H9 (cell line): ENCODE data around the gene GCNT2. TPM values are rescaled to one million over a fixed set of nuclear protein-coding genes. Genes with fewer than 3 reads are reported as not detected.
A peak's percentile ranks its signal among the peaks of the same experiment; 100 is the strongest.

Source experiments
- DNase-seq: peaks from one replicate; pipeline ENCODE4 v3.0.0-alpha.2; 2017
- H2AFZ ChIP-seq: one replicate; pipeline ENCODE4 v1.6.1; 2013; ENCODE audit warnings: mild to moderate bottlenecking, low read length, control low read depth, moderate library complexity
- H2AK5ac ChIP-seq: 2 replicates; pipeline ENCODE4 v1.6.1; 2013; ENCODE audit warnings: low read length, control low read depth, mixed read lengths; ENCODE audit not compliant: insufficient read length
- H2BK120ac ChIP-seq: one replicate; pipeline ENCODE4 v1.6.1; 2013; ENCODE audit warnings: low read depth, mild to moderate bottlenecking, low read length, control low read depth, inconsistent platforms; ENCODE audit not compliant: poor library complexity, severe bottlenecking
- H2BK12ac ChIP-seq: 2 replicates; pipeline ENCODE4 v1.6.1; 2013; ENCODE audit warnings: low read length, control low read depth, mixed read lengths, low read depth; ENCODE audit not compliant: insufficient read length
- H2BK15ac ChIP-seq: 2 replicates; pipeline ENCODE4 v1.6.1; 2013; ENCODE audit warnings: low read depth, low read length, control low read depth
- H2BK20ac ChIP-seq: one replicate; pipeline ENCODE4 v1.6.1; 2013; ENCODE audit warnings: low read depth, mild to moderate bottlenecking, low read length, control low read depth, inconsistent platforms; ENCODE audit not compliant: poor library complexity, severe bottlenecking
- H2BK5ac ChIP-seq: 2 replicates; pipeline ENCODE4 v1.6.1; 2013; ENCODE audit warnings: low read length, control low read depth, mixed read lengths; ENCODE audit not compliant: insufficient read length
- H3K14ac ChIP-seq: 2 replicates; pipeline ENCODE4 v1.6.1; 2013; ENCODE audit warnings: low read length, control low read depth; ENCODE audit not compliant: insufficient read depth
- H3K18ac ChIP-seq: 2 replicates; pipeline ENCODE4 v1.6.1; 2013; ENCODE audit warnings: low read depth, mild to moderate bottlenecking, mixed read lengths, low read length, control low read depth; ENCODE audit not compliant: insufficient read length
- H3K23ac ChIP-seq: 2 replicates; pipeline ENCODE4 v1.6.1; 2013; ENCODE audit warnings: low read length, control low read depth, mixed read lengths, low read depth; ENCODE audit not compliant: insufficient read length
- H3K23me2 ChIP-seq: 2 replicates; pipeline ENCODE4 v1.6.1; 2013; ENCODE audit warnings: low read depth, mild to moderate bottlenecking, mixed read lengths, low read length, control low read depth; ENCODE audit not compliant: insufficient read length, poor library complexity, severe bottlenecking
- H3K27ac ChIP-seq: 2 replicates; pipeline ENCODE4 v1.5.1; 2013; ENCODE audit warnings: low read length, control low read depth, mixed read lengths, low read depth; ENCODE audit not compliant: insufficient read length
- H3K27me3 ChIP-seq: 2 replicates; pipeline ENCODE4 v1.6.1; 2013; ENCODE audit warnings: low read length, control low read depth, inconsistent platforms; ENCODE audit not compliant: insufficient read depth
- H3K4ac ChIP-seq: 2 replicates; pipeline ENCODE4 v1.6.1; 2013; ENCODE audit warnings: low read depth, mild to moderate bottlenecking, control low read depth, inconsistent platforms, low read length, moderate library complexity
- H3K4me1 ChIP-seq: 2 replicates; pipeline ENCODE4 v1.6.1; 2013; ENCODE audit warnings: low read length, control low read depth, inconsistent platforms; ENCODE audit not compliant: insufficient read depth
- H3K4me2 ChIP-seq: 2 replicates; pipeline ENCODE4 v1.6.1; 2013; ENCODE audit warnings: low read length, control low read depth, mixed read lengths; ENCODE audit not compliant: insufficient read length, insufficient read depth
- H3K56ac ChIP-seq: 2 replicates; pipeline ENCODE4 v1.6.1; 2013; ENCODE audit warnings: low read depth, mild to moderate bottlenecking, mixed read lengths, low read length, control low read depth; ENCODE audit not compliant: insufficient read length
- H3K79me1 ChIP-seq: 2 replicates; pipeline ENCODE4 v1.6.1; 2013; ENCODE audit warnings: low read depth, mild to moderate bottlenecking, moderate library complexity, low read length, control low read depth, inconsistent platforms; ENCODE audit not compliant: insufficient read depth, poor library complexity, severe bottlenecking
- H3K79me2 ChIP-seq: 2 replicates; pipeline ENCODE4 v1.6.1; 2013; ENCODE audit warnings: low read length, control low read depth, inconsistent platforms; ENCODE audit not compliant: insufficient read depth
- H3K9ac ChIP-seq: 2 replicates; pipeline ENCODE4 v1.6.1; 2013; ENCODE audit warnings: low read length, control low read depth, mixed read lengths; ENCODE audit not compliant: insufficient read length; ENCODE audit errors: extremely low read depth
- H3K9me3 ChIP-seq: one replicate; pipeline ENCODE4 v1.6.1; 2013; ENCODE audit warnings: low read depth, low read length, inconsistent platforms; ENCODE audit not compliant: control insufficient read depth
- H3T11ph ChIP-seq: one replicate; pipeline ENCODE4 v1.6.1; 2013; ENCODE audit warnings: mild to moderate bottlenecking, low read length, control low read depth, inconsistent platforms
- H4K20me1 ChIP-seq: one replicate; pipeline ENCODE4 v1.6.1; 2013; ENCODE audit not compliant: control insufficient read depth, insufficient read length, insufficient read depth
- H4K5ac ChIP-seq: 2 replicates; pipeline ENCODE4 v1.6.1; 2013; ENCODE audit warnings: low read depth, mild to moderate bottlenecking, mixed read lengths, low read length, control low read depth; ENCODE audit not compliant: insufficient read length
- H4K8ac ChIP-seq: replicated peaks from 2 replicates; pipeline ENCODE4 v1.6.1; 2013; ENCODE audit warnings: low read length, control low read depth, mixed read lengths, low read depth; ENCODE audit not compliant: insufficient read length
- H4K91ac ChIP-seq: 2 replicates; pipeline ENCODE4 v1.6.1; 2013; ENCODE audit warnings: low read depth, mild to moderate bottlenecking, moderate library complexity, mixed read lengths, low read length, control low read depth; ENCODE audit not compliant: insufficient read length
- H3K27ac Mint-ChIP-seq, 3 experiments: 2 replicates in 2 of 3; 3 replicates in 1 of 3; pipeline ENCODE4 v1.8.0; 2020 to 2021; ENCODE audit warnings: mixed read lengths in 3 of 3, mild to moderate bottlenecking in 1 of 3, moderate library complexity in 1 of 3
- H3K27me3 Mint-ChIP-seq: 2 replicates; pipeline ENCODE4 v1.8.0; 2021; ENCODE audit warnings: low read depth, mild to moderate bottlenecking, moderate library complexity, mixed read lengths
- H3K36me3 Mint-ChIP-seq, 3 experiments: 2 replicates in 2 of 3; 3 replicates in 1 of 3; pipeline ENCODE4 v1.8.0; 2020 to 2021; ENCODE audit warnings: low read depth in 3 of 3, mixed read lengths in 3 of 3; ENCODE audit not compliant: insufficient read depth in 1 of 3
- H3K4me1 Mint-ChIP-seq, 2 experiments: 2 replicates each; pipeline ENCODE4 v1.8.0; 2020; ENCODE audit warnings: mixed read lengths in 2 of 2
- H3K4me3 Mint-ChIP-seq, 2 experiments: 2 replicates in 1 of 2; 3 replicates in 1 of 2; pipeline ENCODE4 v1.8.0; 2020 to 2021; ENCODE audit warnings: mild to moderate bottlenecking in 2 of 2, mixed read lengths in 2 of 2, moderate library complexity in 1 of 2
- H3K9me3 Mint-ChIP-seq, 2 experiments: 2 replicates in 1 of 2; 3 replicates in 1 of 2; pipeline ENCODE4 v1.8.0; 2020; ENCODE audit warnings: mild to moderate bottlenecking in 2 of 2, mixed read lengths in 2 of 2, moderate library complexity in 1 of 2
- WGBS: extraction: QIAGEN DNeasy Blood & Tissue Kit; methylation state at CpG from one replicate; pipeline ENCODE4 v1.1.7; 2013; ENCODE audit warnings: missing lambda C conversion rate, low lambda C conversion rate, mixed read lengths; ENCODE audit not compliant: insufficient read length; ENCODE audit errors: extremely low coverage; 5-methylcytosine and 5-hydroxymethylcytosine counted together
- total RNA-seq: library from RNA; stranded (reverse); gene quantifications from 2 replicates; pipeline ENCODE4 v1.2.1, GENCODE V29; 2021
- TF ChIP-seq, protein P1 (sequence below): fragments of 200-600 bp; sonication (generic); conservative IDR thresholded peaks from 3 replicates; pipeline ENCODE4 v1.8.0; 2021; ENCODE audit warnings: antibody characterized with exemption, mild to moderate bottlenecking

The GCNT2 gene
- total RNA-seq, 1 experiment from 2014 or later: 41.7 TPM

- Histone ChIP-seq H2BK20ac (no peak overlapping the region), H3K23ac (no peak overlapping the region), H3K79me2 (peaks cover 58% of the 10 kb centered on the region; the same call in 1 of the 2 replicates), H3T11ph (no peak overlapping the region), H3K23me2 (peaks cover 21% of the 10 kb centered on the region), H3K27ac (no peak overlapping the region), H4K91ac (no peak overlapping the region), H2BK120ac (no peak overlapping the region), H3K14ac (no peak overlapping the region; the same call in 1 of the 2 replicates), H2AK5ac (no peak overlapping the region), H3K79me1 (peaks cover 8% of the 10 kb centered on the region), H2BK15ac (no peak overlapping the region), H4K20me1 (no peaks in the 10 kb centered on the region), H2AFZ (no peak overlapping the region), H3K4me2 (no peak overlapping the region), H3K9ac (no peak overlapping the region), H4K8ac (no peak overlapping the region), H3K56ac (no peak overlapping the region), H3K4me1 (peaks cover 8% of the 10 kb centered on the region; the same call in 1 of the 2 replicates), H3K9me3 (no peaks in the 10 kb centered on the region), H4K5ac (no peak overlapping the region), H3K4ac (no peak overlapping the region), H2BK5ac (no peak overlapping the region), H3K27me3 (no peaks in the 10 kb centered on the region; the same call in 1 of the 2 replicates), H2BK12ac (no peak overlapping the region), H3K18ac (no peak overlapping the region)
- peak overlapping the region in 2 of 3 experiments; percentile 2 to 30; a peak in 2 of 7 replicates for H3K27ac Mint-ChIP-seq
- no CpG with 5 or more reads among the region's 9 CpGs for WGBS
- H3K9me3 Mint-ChIP-seq: no peaks in the 10 kb centered on the region
- DNase-seq: no peak
- no peaks in the 10 kb centered on the region for H3K27me3 Mint-ChIP-seq
- peaks cover 12 to 38% (median 13%) of the 10 kb centered on the region in 3 experiments for H3K36me3 Mint-ChIP-seq
- H3K4me3 Mint-ChIP-seq: peak overlapping the region in 1 of 2 experiments; percentile 97; a peak in 2 of 5 replicates
- TF ChIP-seq, protein P1, sequence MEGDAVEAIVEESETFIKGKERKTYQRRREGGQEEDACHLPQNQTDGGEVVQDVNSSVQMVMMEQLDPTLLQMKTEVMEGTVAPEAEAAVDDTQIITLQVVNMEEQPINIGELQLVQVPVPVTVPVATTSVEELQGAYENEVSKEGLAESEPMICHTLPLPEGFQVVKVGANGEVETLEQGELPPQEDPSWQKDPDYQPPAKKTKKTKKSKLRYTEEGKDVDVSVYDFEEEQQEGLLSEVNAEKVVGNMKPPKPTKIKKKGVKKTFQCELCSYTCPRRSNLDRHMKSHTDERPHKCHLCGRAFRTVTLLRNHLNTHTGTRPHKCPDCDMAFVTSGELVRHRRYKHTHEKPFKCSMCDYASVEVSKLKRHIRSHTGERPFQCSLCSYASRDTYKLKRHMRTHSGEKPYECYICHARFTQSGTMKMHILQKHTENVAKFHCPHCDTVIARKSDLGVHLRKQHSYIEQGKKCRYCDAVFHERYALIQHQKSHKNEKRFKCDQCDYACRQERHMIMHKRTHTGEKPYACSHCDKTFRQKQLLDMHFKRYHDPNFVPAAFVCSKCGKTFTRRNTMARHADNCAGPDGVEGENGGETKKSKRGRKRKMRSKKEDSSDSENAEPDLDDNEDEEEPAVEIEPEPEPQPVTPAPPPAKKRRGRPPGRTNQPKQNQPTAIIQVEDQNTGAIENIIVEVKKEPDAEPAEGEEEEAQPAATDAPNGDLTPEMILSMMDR: no peak
- H3K4me1 Mint-ChIP-seq: peaks cover 66 to 67% of the 10 kb centered on the region in 2 experiments
Observed at GRCh38 chr6:10561611-10562199, 40.6 kb downstream of the GCNT2 start.
